Measurements from ENCODE around the gene IL17RD. TPM values are rescaled to one million over a fixed set of nuclear protein-coding genes. Genes with fewer than 3 reads are reported as not detected.

The IL17RD gene
- total and polyA plus RNA-seq, 9 of the 15 experiments (the other 6 are each of a cell fraction or from before 2014, with no cell fraction given): under 0.01 to 0.09 (median 0.04) TPM; not detected in 4

GRCh38 chr3:57079474-57079831 is 85.7 kb downstream of the IL17RD start (continued):
- TF ChIP-seq MGA (IDR thresholded peaks at IDR 0.05) (peak; percentile 34; the same call in 1 of the 2 replicates), ATF3 (IDR thresholded peaks at IDR 0.05) (no peak), ATF3 (CRISPR knock-in tag; conservative IDR thresholded peaks at IDR 0.05) (no peak), NBN (IDR thresholded peaks at IDR 0.05; ENCODE audit: low read depth) (no peak), ZNF699 (CRISPR knock-in tag; IDR thresholded peaks at IDR 0.05; ENCODE audit: insufficient replicate concordance) (no peak), ZNF740 (CRISPR knock-in tag; IDR thresholded peaks at IDR 0.05) (no peak), ZNF740 (tag; IDR thresholded peaks at IDR 0.05) (no peak), PHF20 (IDR thresholded peaks at IDR 0.05; ENCODE audit: partially characterized antibody) (peak; percentile 16), NCOA6 (IDR thresholded peaks at IDR 0.05) (no peak), HNRNPUL1 (IDR thresholded peaks at IDR 0.05; ENCODE audit: low read length) (no peak), SMARCB1 (IDR thresholded peaks at IDR 0.05; ENCODE audit: insufficient read length, low read depth) (no peak), SMAD2 (IDR thresholded peaks at IDR 0.05; ENCODE audit: low read depth, low read length) (no peak), ZNF707 (CRISPR knock-in tag; conservative IDR thresholded peaks at IDR 0.05) (no peak), ZFP1 (CRISPR knock-in tag; IDR thresholded peaks at IDR 0.05) (no peak), NONO (IDR thresholded peaks at IDR 0.05; ENCODE audit: low read depth in 2 of 2, low read length in 1 of 2) (peak in 1 of 2 experiments; percentile 40; a peak in 1 of 4 replicates)

Measured in K562 (cell line).